Parathyroid adenoma (tissue), 2 donors: Measurements from ENCODE around the gene CFAP58.

Experiments used
- H2AFZ ChIP-seq: fragments of 300-600 bp; sonication (generic); one replicate; pipeline ENCODE4 v1.7.0; 2017; ENCODE audit warnings: antibody characterized with exemption, mild to moderate bottlenecking
- H3K27ac ChIP-seq: fragments of 300-600 bp; sonication (generic); one replicate; pipeline ENCODE4 v1.7.0; 2017
- H3K27me3 ChIP-seq: fragments of 300-600 bp; sonication (generic); one replicate; pipeline ENCODE4 v1.7.0; 2017; ENCODE audit warnings: low read length; ENCODE audit not compliant: control insufficient read depth, insufficient read depth
- H3K36me3 ChIP-seq: fragments of 300-600 bp; sonication (generic); one replicate; pipeline ENCODE4 v1.7.0; 2017; ENCODE audit warnings: low read length; ENCODE audit not compliant: control insufficient read depth, insufficient read depth
- H3K4me1 ChIP-seq: fragments of 300-600 bp; sonication (generic); one replicate; pipeline ENCODE4 v1.7.0; 2017; ENCODE audit warnings: control low read depth
- H3K4me2 ChIP-seq: fragments of 300-600 bp; sonication (generic); one replicate; pipeline ENCODE4 v1.7.0; 2017; ENCODE audit warnings: low read length
- H3K4me3 ChIP-seq: fragments of 300-600 bp; sonication (generic); one replicate; pipeline ENCODE4 v1.7.0; 2017; ENCODE audit warnings: low read depth, low read length
- H3K79me2 ChIP-seq: fragments of 300-600 bp; sonication (generic); one replicate; pipeline ENCODE4 v1.7.0; 2017; ENCODE audit warnings: control low read depth
- H3K9ac ChIP-seq: fragments of 300-600 bp; sonication (generic); one replicate; pipeline ENCODE4 v1.7.0; 2017; ENCODE audit warnings: mild to moderate bottlenecking
- H3K9me3 ChIP-seq: fragments of 300-600 bp; sonication (generic); one replicate; pipeline ENCODE4 v1.7.0; 2017; ENCODE audit warnings: low read length; ENCODE audit not compliant: control insufficient read depth
- CTCF ChIP-seq: fragments of 300-600 bp; sonication (generic); IDR thresholded peaks from one replicate; pipeline ENCODE4 v1.7.0; 2017; ENCODE audit warnings: antibody characterized with exemption, mild to moderate bottlenecking
- donor health status: primary hyperparathyroidism.

The CFAP58 gene

GRCh38 chr10:104492329-104492940, 138.8 kb downstream of the CFAP58 start:
- Histone ChIP-seq H2AFZ (no peak overlapping the region), H3K4me3 (no peak overlapping the region), H3K4me1 (peaks cover 2% of the 10 kb centered on the region), H3K9ac (no peak overlapping the region), H3K9me3 (no peaks in the 10 kb centered on the region), H3K27ac (no peak overlapping the region), H3K36me3 (no peaks in the 10 kb centered on the region), H3K4me2 (no peak overlapping the region), H3K79me2 (no peaks in the 10 kb centered on the region), H3K27me3 (no peaks in the 10 kb centered on the region)
- no peak for TF ChIP-seq CTCF

- Histone ChIP-seq H3K79me2 (no peaks in the 10 kb centered on the region), H3K36me3 (no peaks in the 10 kb centered on the region), H3K9ac (no peak overlapping the region), H3K9me3 (no peaks in the 10 kb centered on the region), H3K4me2 (no peak overlapping the region), H3K27ac (no peak overlapping the region), H2AFZ (no peak overlapping the region), H3K4me1 (no peaks in the 10 kb centered on the region), H3K4me3 (no peak overlapping the region), H3K27me3 (no peaks in the 10 kb centered on the region)
- TF ChIP-seq CTCF: no peak
These were observed 144.9 kb downstream of the CFAP58 start for GRCh38 chr10:104498347-104499081.

- H3K79me2 ChIP-seq: no peaks in the 10 kb centered on the region
- H3K4me3 ChIP-seq: no peak overlapping the region
- no peak overlapping the region for H3K4me2 ChIP-seq
- no peaks in the 10 kb centered on the region for H3K4me1 ChIP-seq
- no peaks in the 10 kb centered on the region for H3K9me3 ChIP-seq
- H3K27me3 ChIP-seq: no peaks in the 10 kb centered on the region
- no peak for TF ChIP-seq CTCF
- no peak overlapping the region for H3K9ac ChIP-seq
- H3K36me3 ChIP-seq: no peaks in the 10 kb centered on the region
- no peak overlapping the region for H2AFZ ChIP-seq
- H3K27ac ChIP-seq: no peak overlapping the region
These were observed 147.8 kb downstream of the CFAP58 start for GRCh38 chr10:104501449-104501848.

GRCh38 chr10:104501864-104502579, 148.4 kb downstream of the CFAP58 start:
- H3K4me3 ChIP-seq: no peak overlapping the region
- H3K9me3 ChIP-seq: no peaks in the 10 kb centered on the region
- no peak for TF ChIP-seq CTCF

More at GRCh38 chr10:104501864-104502579, 148.4 kb downstream of the CFAP58 start:
- Histone ChIP-seq H3K36me3 (no peaks in the 10 kb centered on the region), H2AFZ (no peak overlapping the region), H3K27ac (no peak overlapping the region), H3K4me2 (no peak overlapping the region), H3K79me2 (no peaks in the 10 kb centered on the region), H3K9ac (no peak overlapping the region), H3K27me3 (no peaks in the 10 kb centered on the region), H3K4me1 (no peaks in the 10 kb centered on the region)
